HT-29 (cell line): ENCODE data around the gene NBAS. TPM values are rescaled to one million over a fixed set of nuclear protein-coding genes. Genes with fewer than 3 reads are reported as not detected.
"Not testable (repeated sequence)": the region's sequence is repeated elsewhere in the genome, so short reads cannot be mapped to it uniquely, and the experiment has no call there.

Experiments
- DNase-seq: peaks from one replicate; pipeline ENCODE4 v3.0.0-alpha.2; 2015; ENCODE audit warnings: low spot score
- total RNA-seq: library from RNA; depleted of rRNA; stranded (reverse); fragments of >200 nt; shearing (Covaris generic); gene quantifications from 2 replicates; pipeline ENCODE4 v1.2.3, GENCODE V29; 2014

Gene NBAS
- total RNA-seq, 1 experiment from 2014 or later = 18.0 TPM

GRCh38 chr2:15527074-15527739, 33.9 kb downstream of the NBAS start:
- DNase-seq = no peak

- no peak for DNase-seq
Observed at GRCh38 chr2:15521641-15522181, 39.4 kb downstream of the NBAS start.

- no peak for DNase-seq
Observed at GRCh38 chr2:15520346-15520745, 40.8 kb downstream of the NBAS start.

GRCh38 chr2:15518759-15519158, 42.4 kb downstream of the NBAS start:
- DNase-seq = not testable (repeated sequence)

- no peak for DNase-seq
Observed at GRCh38 chr2:15517793-15518192, 43.3 kb downstream of the NBAS start.

- no peak for DNase-seq
Observed at GRCh38 chr2:15511686-15512085, 49.4 kb downstream of the NBAS start.

GRCh38 chr2:15510552-15510951, 50.6 kb downstream of the NBAS start:
- no peak for DNase-seq

- no peak for DNase-seq
Observed at GRCh38 chr2:15510131-15510530, 51.0 kb downstream of the NBAS start.

DNA sequence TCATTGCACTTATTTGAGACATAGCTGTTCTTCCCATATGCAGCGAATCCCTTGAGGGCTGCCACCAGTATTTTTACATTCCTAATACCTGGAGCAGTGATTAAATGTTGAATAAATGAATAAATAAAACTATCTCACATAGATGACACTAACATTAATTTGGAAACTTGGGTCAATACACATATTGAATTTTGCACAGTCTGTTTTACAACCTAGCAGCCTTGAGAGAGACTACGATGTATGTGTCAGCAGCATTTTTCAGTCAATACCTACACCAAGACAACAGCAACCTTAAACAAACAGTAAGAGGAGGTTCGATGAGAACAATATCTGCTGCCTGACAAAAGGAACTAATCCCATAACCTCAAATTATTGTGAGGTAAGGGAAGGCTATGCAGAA, 53.4 kb downstream of the NBAS start:
- DNase-seq = no peak

DNA sequence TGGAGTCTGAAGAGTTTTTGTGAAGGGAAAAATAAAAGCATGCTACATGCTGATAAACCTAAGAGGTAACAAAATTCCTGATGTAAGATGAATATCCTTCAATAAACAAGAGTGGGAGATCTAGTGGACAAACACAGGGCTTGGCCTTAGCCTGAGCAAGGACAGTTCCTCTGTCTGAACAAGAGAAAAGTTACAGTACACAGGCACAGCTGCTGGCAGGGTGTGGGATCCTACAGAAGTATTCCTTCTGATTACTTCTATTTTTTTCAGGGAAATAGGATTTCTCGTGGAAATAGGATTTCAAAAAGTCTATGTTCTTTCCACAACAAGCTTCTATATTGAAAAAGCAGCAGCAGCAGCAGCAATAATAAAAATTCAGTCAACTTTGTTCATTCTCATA, 54.1 kb downstream of the NBAS start:
- DNase-seq = no peak

GRCh38 chr2:15506229-15506819, 54.8 kb downstream of the NBAS start:
- DNase-seq = no peak

DNA sequence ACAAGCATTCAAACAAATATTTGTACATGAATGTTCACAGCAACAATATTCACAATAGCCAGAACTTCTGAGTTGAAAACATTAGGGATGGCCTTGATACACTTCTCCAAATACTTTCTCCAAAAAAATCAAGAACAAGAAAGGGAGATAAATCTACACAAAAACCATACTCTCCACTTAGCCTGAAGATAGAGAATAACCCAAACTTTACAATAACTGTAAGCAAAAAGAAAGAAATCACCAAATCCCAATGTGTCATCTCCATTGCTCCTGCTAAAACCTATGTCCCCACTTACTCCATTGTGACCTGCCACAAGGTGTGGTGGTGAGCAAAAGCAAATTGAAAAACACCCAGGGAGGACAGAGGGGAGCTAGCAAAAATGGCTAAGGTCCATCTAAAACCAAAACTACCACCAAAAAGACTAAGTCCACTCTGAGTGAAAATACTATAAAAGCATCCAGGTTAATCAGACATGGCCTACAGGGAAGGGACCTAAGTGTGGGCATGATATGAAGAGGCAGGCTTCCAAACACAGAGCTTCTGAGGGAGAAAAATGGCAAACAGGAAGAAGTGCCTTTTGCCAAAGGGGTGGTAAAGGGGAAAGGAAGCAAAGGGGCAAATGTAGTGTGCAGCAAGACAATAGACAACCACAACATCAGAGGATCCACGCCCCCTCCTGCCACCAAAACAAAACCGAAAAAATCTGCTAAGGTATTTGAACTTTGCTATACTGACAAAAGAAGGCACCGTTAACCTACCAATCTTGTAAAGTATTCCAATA, 56.1 kb downstream of the NBAS start:
- no peak for DNase-seq

DNA sequence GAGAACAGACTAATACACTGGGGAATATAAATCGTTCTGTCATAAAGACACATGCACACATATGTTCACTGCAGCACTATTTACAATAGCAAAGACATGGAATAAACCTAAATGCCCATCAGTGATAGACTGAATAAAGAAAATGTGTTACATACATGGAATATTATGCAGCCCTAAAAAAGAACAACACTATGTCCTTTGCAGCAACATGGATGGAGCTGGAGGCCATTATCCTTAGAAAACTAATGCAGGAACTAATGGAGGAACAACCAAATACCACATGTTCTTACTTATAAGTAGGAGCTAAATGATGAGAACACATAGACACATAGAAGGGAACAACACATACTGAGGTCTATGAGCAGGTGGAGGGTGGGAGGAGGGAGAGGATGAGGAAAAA, 61.9 kb downstream of the NBAS start:
- not testable (repeated sequence) for DNase-seq

GRCh38 chr2:15498554-15498953, 62.6 kb downstream of the NBAS start:
- DNase-seq = no peak

- DNase-seq = no peak
Observed at GRCh38 chr2:15494877-15495276, 66.3 kb downstream of the NBAS start.

- no peak for DNase-seq
Observed at GRCh38 chr2:15492773-15493325, 68.3 kb downstream of the NBAS start.

GRCh38 chr2:15486770-15487169, 74.4 kb downstream of the NBAS start:
- DNase-seq = no peak

GRCh38 chr2:15485949-15486348, 75.2 kb downstream of the NBAS start:
- DNase-seq = no peak

DNA sequence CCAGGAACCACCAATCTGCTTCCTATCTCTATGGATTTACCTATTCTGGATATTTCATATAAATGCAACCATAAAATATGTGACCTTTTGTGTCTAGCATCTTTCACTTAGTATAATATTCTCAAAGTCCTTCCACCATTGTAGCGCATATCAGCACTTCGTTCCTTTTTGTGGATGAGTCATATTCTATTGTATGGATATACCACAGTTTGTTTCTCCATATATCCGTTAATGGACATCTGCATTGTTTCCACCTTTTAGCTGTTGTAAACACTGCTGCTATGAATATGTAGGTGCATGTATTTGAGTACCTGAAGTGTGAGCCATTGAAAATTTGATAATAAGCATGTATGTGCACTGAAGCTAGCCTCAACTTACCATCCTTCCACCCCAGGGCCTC, 80.1 kb downstream of the NBAS start:
- DNase-seq = no peak

DNA sequence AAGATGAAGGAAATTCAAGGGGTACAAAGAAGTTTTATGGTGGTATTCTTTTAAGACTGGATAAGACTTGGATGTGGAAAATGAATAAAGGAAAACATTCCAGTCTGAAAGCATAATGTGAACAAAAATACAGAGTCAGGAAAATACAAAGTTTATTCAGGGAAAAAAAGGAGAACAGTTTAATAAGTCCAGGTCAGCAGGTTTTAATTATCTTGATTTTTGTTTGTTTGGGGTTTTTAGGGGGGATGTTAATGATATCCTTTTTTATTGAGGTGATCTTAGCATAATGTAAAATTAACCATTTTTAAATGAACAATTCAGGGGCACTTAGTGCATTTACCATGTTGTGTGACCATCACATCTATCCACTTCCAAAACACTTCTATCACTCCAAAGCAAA, 80.6 kb downstream of the NBAS start:
- DNase-seq = no peak

DNA sequence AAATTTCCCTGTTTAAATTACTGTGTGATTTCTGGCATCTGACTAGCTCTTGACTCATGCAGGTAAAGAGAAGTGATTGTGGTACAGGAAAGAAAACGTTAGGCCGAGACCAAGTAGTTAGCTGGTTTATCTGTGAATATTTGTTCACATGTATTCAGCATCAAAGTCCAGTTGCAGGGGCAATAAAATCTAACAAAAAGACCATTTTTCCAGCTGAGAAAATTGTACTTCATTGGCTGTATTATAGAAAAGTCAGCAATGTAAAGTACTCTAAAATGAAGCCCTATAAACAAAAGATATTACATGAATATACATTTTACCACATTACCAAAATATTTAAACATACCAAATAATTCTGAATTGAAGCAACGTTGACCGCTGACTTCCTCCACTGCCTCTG, 88.3 kb downstream of the NBAS start:
- no peak for DNase-seq

GRCh38 chr2:15472133-15472532, 89.0 kb downstream of the NBAS start:
- DNase-seq = no peak
